Lung (tissue), 12 donors: ENCODE measurements around the gene SELENOS. TPM values are rescaled to one million over a fixed set of nuclear protein-coding genes. Genes with fewer than 3 reads are reported as not detected.

ENCODE experiments used
- ATAC-seq: fragments of 200-7000 bp; cut with Tn5 transposase; one replicate; pipeline ENCODE4 v1.9.1; 2020; ENCODE audit warnings: moderate number of reproducible peaks; ENCODE audit not compliant: insufficient read depth, low FRiP score
- DNase-seq, 3 donors: peaks; one replicate each; pipeline ENCODE4 v3.0.0-alpha.2; 2013 to 2017
- H3K27ac ChIP-seq, 2 donors: one replicate each; pipeline ENCODE4 v1.5.1; 2013; ENCODE audit warnings: mild to moderate bottlenecking in 2 of 2, moderate library complexity in 2 of 2, control low read depth in 1 of 2, inconsistent platforms in 1 of 2, low read depth in 1 of 2, low read length in 1 of 2
- H3K27me3 ChIP-seq, 3 donors: one replicate each; pipeline ENCODE4 v1.5.1; 2013; ENCODE audit warnings: low read length in 2 of 3; ENCODE audit not compliant: control insufficient read depth in 3 of 3, insufficient read depth in 3 of 3
- H3K36me3 ChIP-seq, 4 donors: one replicate each; pipeline ENCODE4 v1.5.1; 2013; ENCODE audit warnings: low read length in 4 of 4, mild to moderate bottlenecking in 1 of 4, moderate library complexity in 1 of 4; ENCODE audit not compliant: control insufficient read depth in 4 of 4, insufficient read depth in 4 of 4
- H3K4me1 ChIP-seq, 5 donors: one replicate each; pipeline ENCODE4 v1.5.1; 2013; ENCODE audit warnings: low read length in 5 of 5, mild to moderate bottlenecking in 2 of 5, moderate library complexity in 1 of 5; ENCODE audit not compliant: control insufficient read depth in 5 of 5, insufficient read depth in 5 of 5
- H3K4me3 ChIP-seq: one replicate; pipeline ENCODE4 v1.5.1; 2013; ENCODE audit warnings: mild to moderate bottlenecking, control low read depth, moderate library complexity
- H3K9ac ChIP-seq, 2 donors: one replicate each; pipeline ENCODE4 v1.5.1; 2013; ENCODE audit warnings: low read length in 2 of 2, control low read depth in 1 of 2; ENCODE audit not compliant: insufficient read depth in 1 of 2
- H3K9me3 ChIP-seq, 4 donors: one replicate each; pipeline ENCODE4 v1.5.1; 2013; ENCODE audit warnings: low read length in 3 of 4, mild to moderate bottlenecking in 1 of 4, moderate library complexity in 1 of 4; ENCODE audit not compliant: control insufficient read depth in 4 of 4, insufficient read depth in 3 of 4
- WGBS, 2 donors: extraction: QIAGEN DNeasy Blood & Tissue Kit; methylation state at CpG; one replicate each; pipeline ENCODE4 v1.1.7; 2013; 5-methylcytosine and 5-hydroxymethylcytosine counted together
- polyA plus RNA-seq, 2 donors: library from polyadenylated mRNA; stranded (reverse); fragments of 200-250 nt; gene quantifications; one replicate each; pipeline ENCODE4 v1.2.1, GENCODE V29; 2013
- total RNA-seq, 2 donors: library from RNA; depleted of rRNA in 1 of 2; stranded (reverse); fragments of >200 nt in 1 of 2; gene quantifications; one replicate each; pipeline ENCODE4 v1.2.1, GENCODE V29; 2014 to 2021
- TF ChIP-seq, protein P1 (sequence below): IDR thresholded peaks from 2 replicates; pipeline ENCODE4 v1.5.1; 2012; ENCODE audit warnings: mild to moderate bottlenecking; ENCODE audit errors: control extremely low read depth, extremely low read depth
- donor health status: control.
- donor health status: control.
- donor health status: Bipolar disorder and iron deficiency.
- donor health status: healthy.
- donor health status: DM: yes; HTN: yes; CAD: no.

SELENOS gene
- total and polyA plus RNA-seq, 4 donors: 41.7 to 158 (median 81.9) TPM

DNA sequence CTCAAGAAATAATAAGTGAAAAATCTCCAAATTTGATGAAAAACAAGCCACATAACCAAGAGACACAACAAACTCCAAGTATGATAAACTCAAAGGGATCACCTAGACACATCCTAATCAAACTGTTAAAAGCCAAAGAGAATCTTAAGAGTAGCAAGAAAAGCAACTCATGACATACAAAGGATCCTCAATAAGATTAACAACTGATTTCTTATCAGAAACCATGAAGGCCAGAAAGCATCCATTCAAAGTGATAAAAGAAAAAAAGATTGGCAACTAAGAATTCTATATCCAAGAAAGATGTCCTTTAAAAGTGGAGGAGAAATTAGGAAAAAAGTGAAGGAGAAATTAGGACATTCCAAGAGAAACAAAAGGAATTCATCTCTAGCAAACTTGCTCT is 49.0 kb downstream of the SELENOS start:
- H3K27ac ChIP-seq: no peak overlapping the region
- DNase-seq (no peak), ATAC-seq (no peak)
- TF ChIP-seq, protein P1, sequence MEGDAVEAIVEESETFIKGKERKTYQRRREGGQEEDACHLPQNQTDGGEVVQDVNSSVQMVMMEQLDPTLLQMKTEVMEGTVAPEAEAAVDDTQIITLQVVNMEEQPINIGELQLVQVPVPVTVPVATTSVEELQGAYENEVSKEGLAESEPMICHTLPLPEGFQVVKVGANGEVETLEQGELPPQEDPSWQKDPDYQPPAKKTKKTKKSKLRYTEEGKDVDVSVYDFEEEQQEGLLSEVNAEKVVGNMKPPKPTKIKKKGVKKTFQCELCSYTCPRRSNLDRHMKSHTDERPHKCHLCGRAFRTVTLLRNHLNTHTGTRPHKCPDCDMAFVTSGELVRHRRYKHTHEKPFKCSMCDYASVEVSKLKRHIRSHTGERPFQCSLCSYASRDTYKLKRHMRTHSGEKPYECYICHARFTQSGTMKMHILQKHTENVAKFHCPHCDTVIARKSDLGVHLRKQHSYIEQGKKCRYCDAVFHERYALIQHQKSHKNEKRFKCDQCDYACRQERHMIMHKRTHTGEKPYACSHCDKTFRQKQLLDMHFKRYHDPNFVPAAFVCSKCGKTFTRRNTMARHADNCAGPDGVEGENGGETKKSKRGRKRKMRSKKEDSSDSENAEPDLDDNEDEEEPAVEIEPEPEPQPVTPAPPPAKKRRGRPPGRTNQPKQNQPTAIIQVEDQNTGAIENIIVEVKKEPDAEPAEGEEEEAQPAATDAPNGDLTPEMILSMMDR: no peak
- no peaks in the 10 kb centered on the region for H3K27me3 ChIP-seq
- peaks cover 0 to 17% (median 0%) of the 10 kb centered on the region in 5 donors for H3K4me1 ChIP-seq
- H3K4me3 ChIP-seq: no peak overlapping the region
- H3K9ac ChIP-seq: no peak overlapping the region
- H3K36me3 ChIP-seq: peaks cover 0 to 26% (median 8%) of the 10 kb centered on the region in 4 donors
- peaks cover 0 to 4% (median 2%) of the 10 kb centered on the region in 4 donors for H3K9me3 ChIP-seq

DNA sequence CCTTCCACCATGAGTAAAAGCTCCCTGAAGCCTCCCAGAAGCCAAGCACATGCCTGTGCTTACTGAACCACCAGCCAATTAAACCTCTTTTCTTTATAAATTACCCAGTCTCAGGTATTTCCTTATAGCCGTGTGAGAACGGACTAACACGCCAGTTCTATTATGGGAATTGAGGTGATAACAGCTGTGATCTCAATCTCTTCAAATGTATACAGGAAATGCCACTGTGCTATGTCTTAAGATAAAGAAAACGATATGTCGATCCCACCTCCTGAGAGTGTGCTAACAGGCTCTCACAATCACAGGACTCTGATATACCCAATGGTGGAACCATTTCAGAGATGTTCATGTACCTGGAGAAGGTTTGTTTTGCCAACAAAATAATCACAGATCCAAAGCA is 51.6 kb downstream of the SELENOS start:
- Histone ChIP-seq H3K9ac (no peak overlapping the region), H3K4me3 (no peak overlapping the region), H3K4me1 (peaks cover 7 to 22% (median 10%) of the 10 kb centered on the region in 5 donors), H3K36me3 (peaks cover 0 to 16% (median 5%) of the 10 kb centered on the region in 4 donors), H3K27ac (no peak overlapping the region), H3K9me3 (peaks cover 0 to 4% (median 2%) of the 10 kb centered on the region in 4 donors), H3K27me3 (no peaks in the 10 kb centered on the region)
- WGBS, 2 donors: 61 to 66% methylated on average over 5 of the region's 5 CpGs
- TF ChIP-seq, protein P1: no peak
- no peak for DNase-seq
- ATAC-seq: no peak

Other genes with a start within 250 kb of the SELENOS start
- gene CHSY1, start 25.4 kb downstream of the SELENOS start, total RNA-seq: 10 to 100 TPM; 33.0 to 52.2 TPM
- gene CHSY1, start 25.4 kb downstream of the SELENOS start, polyA plus RNA-seq: 10 to 100 TPM; 11.8 to 27.7 TPM
- 10 to 100 TPM; 34.5 to 46.7 TPM for gene SNRPA1, start 17.8 kb upstream of the SELENOS start, total RNA-seq
- gene SNRPA1, start 17.8 kb upstream of the SELENOS start, polyA plus RNA-seq: 10 to 100 TPM; 55.8 to 57.7 TPM
- 10 to 100 TPM; 11.7 to 41.0 TPM for gene PCSK6, start 212.2 kb upstream of the SELENOS start, total RNA-seq
- 1 to 10 TPM; 4.6 to 5.2 TPM for gene PCSK6, start 212.2 kb upstream of the SELENOS start, polyA plus RNA-seq